Retina (tissue), 1 donor: ENCODE results near the gene ISG15.
A peak's percentile ranks its signal among the peaks of the same experiment; 100 is the strongest.
"Not testable (repeated sequence)": the region's sequence is repeated elsewhere in the genome, so short reads cannot be mapped to it uniquely, and the experiment has no call there.

Experiments
- DNase-seq: peaks from one replicate; pipeline ENCODE4 v3.0.0-alpha.2; 2016

Gene ISG15

GRCh38 chr1:975896-976683, 37.2 kb upstream of the ISG15 start:
- peak; percentile 88 for DNase-seq

GRCh38 chr1:976791-977190, 36.5 kb upstream of the ISG15 start:
- DNase-seq, result not testable (repeated sequence)

GRCh38 chr1:978069-978834, 35.0 kb upstream of the ISG15 start:
- no peak for DNase-seq

GRCh38 chr1:978835-979743, 34.2 kb upstream of the ISG15 start:
- no peak for DNase-seq

- no peak for DNase-seq
Observed at GRCh38 chr1:979744-980072, 33.6 kb upstream of the ISG15 start.

GRCh38 chr1:980137-980571, 33.1 kb upstream of the ISG15 start:
- DNase-seq, result no peak

GRCh38 chr1:980602-981395, 32.5 kb upstream of the ISG15 start:
- no peak for DNase-seq

GRCh38 chr1:981491-981954, 31.8 kb upstream of the ISG15 start:
- DNase-seq, result no peak

- no peak for DNase-seq
Observed at GRCh38 chr1:981955-982558, 31.2 kb upstream of the ISG15 start, which contains the start of gene PERM1. PERM1 (minus strand) TSS chr1:982093; CDS start chr1:981029, 1,064 bp downstream.

GRCh38 chr1:982765-983436, 30.4 kb upstream of the ISG15 start:
- DNase-seq, result no peak

- no peak for DNase-seq
Observed at GRCh38 chr1:983798-984475, 29.4 kb upstream of the ISG15 start.

- no peak for DNase-seq
Observed at GRCh38 chr1:984476-984814, 28.9 kb upstream of the ISG15 start.

GRCh38 chr1:985126-985525, 28.2 kb upstream of the ISG15 start:
- no peak for DNase-seq

- not testable (repeated sequence) for DNase-seq
Observed at GRCh38 chr1:988061-988460, 25.2 kb upstream of the ISG15 start.

GRCh38 chr1:991275-991674, 22.0 kb upstream of the ISG15 start:
- DNase-seq, result not testable (repeated sequence)

- DNase-seq, result no peak
Observed at GRCh38 chr1:991895-992294, 21.4 kb upstream of the ISG15 start.

- DNase-seq, result no peak
Observed at GRCh38 chr1:992362-992761, 20.9 kb upstream of the ISG15 start.

GRCh38 chr1:993379-993995, 19.8 kb upstream of the ISG15 start:
- DNase-seq, result no peak

- not testable (repeated sequence) for DNase-seq
Observed at GRCh38 chr1:994546-994945, 18.8 kb upstream of the ISG15 start.
